Stimulated activated CD8-positive, alpha-beta memory T cell treated with anti-CD3 and anti-CD28 coated beads, Interleukin-7, amount 100 ng/mL, for 4 hours (primary cell): ENCODE measurements around the gene KLK3.

Experiments
- DNase-seq, 2 donors: peaks; one replicate each; pipeline ENCODE4 v3.0.0-alpha.2; 2020; ENCODE audit warnings: low read depth in 2 of 2

KLK3 gene

GRCh38 chr19:50831026-50831396 is 23.7 kb upstream of the KLK3 start:
- no peak for DNase-seq

DNA sequence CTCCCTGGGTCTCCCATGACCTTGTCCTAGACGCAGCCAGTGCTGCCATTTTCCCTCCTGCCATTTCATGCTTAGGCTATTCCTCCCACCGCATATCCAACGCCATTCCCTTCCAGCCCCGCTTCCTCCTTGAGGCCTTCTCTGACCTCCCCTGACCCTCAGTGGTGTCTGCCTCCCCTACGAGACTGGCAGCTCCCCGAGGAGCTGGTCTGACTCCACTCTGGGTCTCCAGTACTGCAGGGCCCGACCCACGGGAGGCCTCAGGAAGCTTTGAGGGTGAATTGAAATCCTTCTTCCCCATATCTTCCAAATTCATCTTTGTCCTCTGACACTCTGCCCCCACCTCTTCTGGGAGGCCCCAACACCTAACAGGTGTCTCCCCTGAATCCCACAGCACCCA is 22.0 kb upstream of the KLK3 start:
- DNase-seq, result no peak

DNA sequence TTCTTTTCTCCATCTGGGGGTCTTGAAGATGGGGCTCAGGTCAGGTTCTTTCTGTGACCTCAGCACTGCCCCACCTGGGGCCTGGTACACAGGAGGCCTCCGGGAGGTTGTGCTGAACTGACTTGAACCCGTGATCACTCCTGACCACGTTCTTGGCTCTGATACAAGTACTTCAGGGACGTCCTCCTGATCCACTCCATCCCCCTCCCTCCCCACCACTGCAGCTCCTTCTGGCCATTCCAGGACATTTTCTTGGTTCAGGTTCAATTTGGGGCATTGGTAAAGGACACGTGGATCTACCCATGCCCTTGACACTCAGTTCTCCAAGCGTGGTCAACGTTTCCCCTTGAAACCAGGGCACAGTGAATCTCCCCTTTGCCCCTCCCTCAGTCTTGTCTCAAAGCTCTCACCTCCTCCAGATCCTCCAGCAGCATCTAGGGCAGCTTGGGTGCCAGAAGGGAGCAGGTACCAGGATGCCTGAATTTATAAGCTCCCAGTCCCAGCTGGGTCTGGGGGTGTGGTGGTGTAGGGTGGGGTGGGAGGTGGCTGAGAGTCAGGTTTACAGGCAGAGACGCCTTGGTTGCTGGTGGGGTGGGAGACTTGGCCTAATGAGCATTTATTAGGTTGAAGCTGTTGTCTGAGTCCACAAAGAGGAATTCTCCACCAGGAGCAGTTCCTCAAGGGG is 21.5 kb upstream of the KLK3 start, which contains the start of gene KLK15:
KLK15 (minus strand) TSS at position 458 of the 685 bp plus-strand sequence. CDS start 2,082 bp downstream, outside the sequence.
- no peak for DNase-seq

DNA sequence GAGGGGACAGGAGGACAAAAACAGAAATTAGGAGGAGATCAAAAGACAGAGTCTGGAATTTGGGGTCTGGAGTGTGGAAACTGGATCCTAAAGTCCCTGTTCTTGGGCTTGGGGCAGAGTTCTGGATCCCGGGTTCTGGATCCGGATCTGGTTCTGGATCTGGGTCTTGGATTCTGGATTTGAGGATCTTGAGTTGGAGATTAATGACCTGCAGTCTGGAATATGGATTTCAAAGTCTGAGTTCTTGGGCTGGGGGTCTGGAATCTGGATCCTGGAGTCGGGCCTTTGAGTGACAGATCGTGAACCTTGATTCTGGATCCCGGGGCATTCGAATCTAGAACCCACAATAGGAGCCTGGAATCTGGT is 20.9 kb upstream of the KLK3 start:
- DNase-seq, result no peak

- no peak for DNase-seq
Observed at GRCh38 chr19:50835103-50835784, 19.5 kb upstream of the KLK3 start.

- DNase-seq, result peak; percentile 23 to 49
Observed at GRCh38 chr19:50835785-50836542, 18.8 kb upstream of the KLK3 start.

- no peak for DNase-seq
Observed at GRCh38 chr19:50836543-50837195, 18.0 kb upstream of the KLK3 start.

- no peak for DNase-seq
Observed at GRCh38 chr19:50837300-50837699, 17.4 kb upstream of the KLK3 start.

DNA sequence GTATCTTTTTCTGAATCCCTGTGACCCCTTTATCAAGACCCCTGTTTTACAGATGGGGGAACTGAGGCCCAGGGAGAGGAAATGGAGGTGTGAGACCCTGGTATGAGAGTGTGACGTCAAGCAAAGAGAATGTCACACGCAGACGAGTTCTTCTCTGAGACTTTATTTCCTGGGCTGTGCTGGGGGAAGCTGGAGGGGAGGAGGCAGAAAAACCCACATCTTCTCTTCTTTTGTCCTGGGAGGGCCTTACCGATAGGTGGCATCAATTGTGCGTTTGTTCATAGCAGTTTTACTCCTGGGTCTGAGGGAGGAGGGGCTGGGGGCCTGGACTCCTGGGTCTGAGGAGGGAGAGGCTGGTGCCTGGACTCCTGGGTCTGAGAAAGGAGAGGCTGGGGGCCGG is 16.5 kb upstream of the KLK3 start:
- no peak for DNase-seq

DNA sequence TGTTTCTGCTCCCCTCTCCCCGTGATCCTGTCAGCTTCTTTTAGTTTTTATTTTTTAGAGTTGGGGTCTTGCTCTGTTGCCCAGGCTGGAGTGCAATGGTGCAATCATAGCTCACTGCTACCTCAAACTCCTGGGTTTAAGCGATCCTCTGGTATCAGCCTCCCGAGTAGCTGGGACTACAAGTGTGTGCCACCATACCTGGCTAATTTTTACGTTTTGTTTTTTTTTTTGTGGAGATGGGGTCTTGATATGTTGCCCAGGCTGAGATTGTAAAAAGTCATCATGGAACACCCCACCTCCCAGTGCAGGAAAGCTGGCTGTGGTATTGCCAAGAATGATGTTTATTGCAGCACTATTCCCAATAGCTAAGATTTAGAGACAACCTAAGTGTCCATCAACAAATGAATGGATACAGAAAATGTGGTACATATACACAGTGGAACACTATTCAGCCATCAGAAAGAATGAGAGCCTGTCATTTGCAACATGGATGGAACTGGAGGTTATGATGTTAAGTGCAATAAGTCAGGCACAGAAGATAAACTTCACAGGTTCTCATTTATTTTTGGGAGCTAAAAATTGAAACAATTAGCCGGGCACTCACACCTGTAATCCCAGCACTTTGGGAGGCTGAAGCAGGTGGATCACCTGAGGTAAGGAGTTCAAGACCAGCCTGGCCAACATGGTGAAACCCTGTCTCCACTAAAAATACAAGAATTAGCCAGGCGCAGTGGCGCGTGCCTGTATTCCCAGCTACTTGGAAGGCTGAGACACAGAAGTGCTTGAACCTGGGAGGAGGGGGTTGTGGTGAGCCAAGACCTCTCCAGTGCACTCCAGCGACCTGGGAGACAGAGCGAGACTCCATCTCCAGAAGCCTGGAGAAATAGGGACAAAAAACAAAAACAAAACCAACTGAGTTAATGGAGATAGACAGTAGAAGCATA is 14.7 kb upstream of the KLK3 start:
- no peak for DNase-seq

- no peak for DNase-seq
Observed at GRCh38 chr19:50842130-50842529, 12.6 kb upstream of the KLK3 start.

DNA sequence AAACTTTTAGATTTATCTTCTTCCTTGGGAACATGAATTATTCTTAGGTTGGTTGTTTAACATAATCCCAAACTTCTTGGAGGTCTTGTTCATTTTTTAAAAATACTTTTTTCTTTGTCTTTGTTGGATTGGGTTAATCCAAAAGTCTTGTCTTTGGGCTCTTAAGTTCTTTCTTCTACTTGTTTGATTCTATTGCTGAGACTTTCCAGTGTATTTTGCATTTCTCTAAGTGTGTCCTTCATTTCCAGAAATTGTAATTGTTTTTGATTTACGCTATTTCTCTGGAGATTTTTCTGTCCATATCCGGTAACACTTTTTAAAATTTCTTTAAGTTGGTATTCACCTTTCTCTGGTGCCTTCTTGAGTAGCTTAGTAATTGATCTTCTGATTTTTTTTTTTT is 11.5 kb upstream of the KLK3 start:
- no peak for DNase-seq

GRCh38 chr19:50843701-50844221 is 11.0 kb upstream of the KLK3 start:
- DNase-seq, result no peak

GRCh38 chr19:50844296-50844935 is 10.3 kb upstream of the KLK3 start:
- DNase-seq, result no peak

DNA sequence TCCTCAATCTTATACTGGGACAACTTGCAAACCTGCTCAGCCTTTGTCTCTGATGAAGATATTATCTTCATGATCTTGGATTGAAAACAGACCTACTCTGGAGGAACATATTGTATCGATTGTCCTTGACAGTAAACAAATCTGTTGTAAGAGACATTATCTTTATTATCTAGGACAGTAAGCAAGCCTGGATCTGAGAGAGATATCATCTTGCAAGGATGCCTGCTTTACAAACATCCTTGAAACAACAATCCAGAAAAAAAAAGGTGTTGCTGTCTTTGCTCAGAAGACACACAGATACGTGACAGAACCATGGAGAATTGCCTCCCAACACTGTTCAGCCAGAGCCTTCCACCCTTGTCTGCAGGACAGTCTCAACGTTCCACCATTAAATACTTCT is 4.0 kb upstream of the KLK3 start:
- no peak for DNase-seq

GRCh38 chr19:50851620-50852019 is 3.1 kb upstream of the KLK3 start:
- DNase-seq, result no peak

- no peak for DNase-seq
Observed at GRCh38 chr19:50857366-50857765, 2.7 kb downstream of the KLK3 start.

- DNase-seq, result no peak
Observed at GRCh38 chr19:50858886-50859285, 4.2 kb downstream of the KLK3 start.

- no peak for DNase-seq
Observed at GRCh38 chr19:50859849-50860248, 5.1 kb downstream of the KLK3 start.

DNA sequence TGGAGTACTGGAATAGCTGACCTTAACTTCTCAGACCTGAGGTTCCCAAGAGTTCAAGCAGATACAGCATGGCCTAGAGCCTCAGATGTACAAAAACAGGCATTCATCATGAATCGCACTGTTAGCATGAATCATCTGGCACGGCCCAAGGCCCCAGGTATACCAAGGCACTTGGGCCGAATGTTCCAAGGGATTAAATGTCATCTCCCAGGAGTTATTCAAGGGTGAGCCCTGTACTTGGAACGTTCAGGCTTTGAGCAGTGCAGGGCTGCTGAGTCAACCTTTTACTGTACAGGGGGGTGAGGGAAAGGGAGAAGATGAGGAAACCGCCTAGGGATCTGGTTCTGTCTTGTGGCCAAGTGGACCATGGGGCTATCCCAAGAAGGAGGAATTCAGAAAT is 6.3 kb downstream of the KLK3 start:
- DNase-seq, result no peak
